Measurements from ENCODE around the gene SLC25A24.

Gene SLC25A24

GRCh38 chr1:108124023-108124422, 76.1 kb downstream of the SLC25A24 start:
- no peak for TF ChIP-seq CTCF (IDR thresholded peaks at IDR 0.05; ENCODE audit: low read depth, low read length)

GRCh38 chr1:108121358-108122143, 78.6 kb downstream of the SLC25A24 start:
- DNase-seq (ENCODE audit: low read depth in 2 of 2): peak; percentile 19 to 44
- H3K4me3 ChIP-seq (replicated peaks in 1 of 2; ENCODE audit: low read depth in 2 of 2, low read length in 2 of 2): no peak overlapping the region
- TF ChIP-seq CTCF (IDR thresholded peaks at IDR 0.05; ENCODE audit: low read depth, low read length): peak; percentile 17

More at GRCh38 chr1:108124023-108124422, 76.1 kb downstream of the SLC25A24 start:
- H3K4me3 ChIP-seq (replicated peaks in 1 of 2; ENCODE audit: low read depth in 2 of 2, low read length in 2 of 2): no peak overlapping the region
- DNase-seq (ENCODE audit: low read depth in 2 of 2): no peak

- no peak for TF ChIP-seq CTCF (IDR thresholded peaks at IDR 0.05; ENCODE audit: low read depth, low read length)
- DNase-seq (ENCODE audit: low read depth in 2 of 2): no peak
Measured at GRCh38 chr1:108120163-108120562, 80.0 kb downstream of the SLC25A24 start.

GRCh38 chr1:108119500-108119899, 80.6 kb downstream of the SLC25A24 start:
- no peak overlapping the region for H3K4me3 ChIP-seq (replicated peaks in 1 of 2; ENCODE audit: low read depth in 2 of 2, low read length in 2 of 2)
- no peak for TF ChIP-seq CTCF (IDR thresholded peaks at IDR 0.05; ENCODE audit: low read depth, low read length)
- no peak for DNase-seq (ENCODE audit: low read depth in 2 of 2)

More at GRCh38 chr1:108120163-108120562, 80.0 kb downstream of the SLC25A24 start:
- no peak overlapping the region for H3K4me3 ChIP-seq (replicated peaks in 1 of 2; ENCODE audit: low read depth in 2 of 2, low read length in 2 of 2)

- DNase-seq (ENCODE audit: low read depth in 2 of 2): peak; percentile 24 to 72
- no peak overlapping the region for H3K4me3 ChIP-seq (replicated peaks in 1 of 2; ENCODE audit: low read depth in 2 of 2, low read length in 2 of 2)
- no peak for TF ChIP-seq CTCF (IDR thresholded peaks at IDR 0.05; ENCODE audit: low read depth, low read length)
Measured at GRCh38 chr1:108117945-108118902, 81.9 kb downstream of the SLC25A24 start.

- DNase-seq (ENCODE audit: low read depth in 2 of 2): no peak
- H3K4me3 ChIP-seq (replicated peaks in 1 of 2; ENCODE audit: low read depth in 2 of 2, low read length in 2 of 2): no peak overlapping the region
- no peak for TF ChIP-seq CTCF (IDR thresholded peaks at IDR 0.05; ENCODE audit: low read depth, low read length)
Measured at GRCh38 chr1:108117237-108117636, 82.9 kb downstream of the SLC25A24 start.

All from cardiac fibroblast (primary cell).